HepG2 (cell line): Measurements from ENCODE around the gene JSRP1. TPM values are rescaled to one million over a fixed set of nuclear protein-coding genes. Genes with fewer than 3 reads are reported as not detected.

Experiments
- FOXO1 ChIP-seq: sonication (generic); formaldehyde crosslinking; IDR thresholded peaks from 2 replicates; pipeline ENCODE4 v1.4.0; 2020; ENCODE audit warnings: missing genetic modification reagents
- GTF2F1 ChIP-seq: fragments of 150-350 bp; IDR thresholded peaks from 2 replicates; pipeline ENCODE4 v1.6.1; 2014; ENCODE audit warnings: low read length
- NRL ChIP-seq: sonication (generic); formaldehyde crosslinking; IDR thresholded peaks from 2 replicates; pipeline ENCODE4 v1.5.0; 2020; ENCODE audit warnings: missing genetic modification reagents, mild to moderate bottlenecking, moderate library complexity, borderline replicate concordance
- PAF1 ChIP-seq: IDR thresholded peaks from 2 replicates; pipeline ENCODE4 v1.6.1; 2016; ENCODE audit warnings: missing genetic modification reagents, missing compliant biosample characterization
- SCMH1 ChIP-seq: sonication (generic); formaldehyde crosslinking; IDR thresholded peaks from 2 replicates; pipeline ENCODE4 v1.9.0; 2021; ENCODE audit warnings: missing genetic modification reagents, mild to moderate bottlenecking, borderline replicate concordance
- SMAD3 ChIP-seq: sonication (generic); formaldehyde crosslinking; IDR thresholded peaks from 2 replicates; pipeline ENCODE4 v1.4.0; 2020; ENCODE audit warnings: missing genetic modification reagents
- SP140L ChIP-seq: sonication (generic); formaldehyde crosslinking; IDR thresholded peaks from 2 replicates; pipeline ENCODE4 v1.4.0; 2020; ENCODE audit warnings: missing genetic modification reagents, borderline replicate concordance
- SRF ChIP-seq: IDR thresholded peaks from 2 replicates; pipeline ENCODE4 v1.6.1; 2011; ENCODE audit warnings: mild to moderate bottlenecking, low read depth, low read length, moderate library complexity
- YEATS4 ChIP-seq: sonication (generic); formaldehyde crosslinking; IDR thresholded peaks from 2 replicates; pipeline ENCODE4 v1.4.0; 2020; ENCODE audit warnings: missing genetic modification reagents, borderline replicate concordance
- ZFP36 ChIP-seq: fragments of 150-350 bp; IDR thresholded peaks from 2 replicates; pipeline ENCODE4 v1.6.1; 2018; ENCODE audit warnings: borderline replicate concordance, low read length, low read depth; ENCODE audit not compliant: partially characterized antibody
- ZNF260 ChIP-seq: sonication (generic); formaldehyde crosslinking; IDR thresholded peaks from 2 replicates; pipeline ENCODE4 v1.4.0; 2020; ENCODE audit warnings: missing genetic modification reagents, low read depth, mild to moderate bottlenecking, borderline replicate concordance
- ZNF33A ChIP-seq: sonication (generic); formaldehyde crosslinking; IDR thresholded peaks from 2 replicates; pipeline ENCODE4 v1.5.1; 2020; ENCODE audit warnings: missing genetic modification reagents, mild to moderate bottlenecking, moderate library complexity, borderline replicate concordance
- ZNF577 ChIP-seq: sonication (generic); formaldehyde crosslinking; IDR thresholded peaks from 2 replicates; pipeline ENCODE4 v1.4.0; 2020; ENCODE audit warnings: mild to moderate bottlenecking, low read depth, missing genetic modification reagents, borderline replicate concordance
- polyA plus RNA-seq, 8 experiments: library from polyadenylated mRNA; depleted of rRNA in 3 of 8; stranded (reverse) in 7 of 8; unstranded in 1 of 8; fragments of >200 nt; fragmentation: Illumina TruSeq in 4 of 8; extraction: Trizol in 4 of 8; gene quantifications; 2 replicates each; pipeline versions ENCODE4 v1.2.1 to v1.2.3, GENCODE V29; 2011 to 2016; ENCODE audit warnings: low read depth in 4 of 8, missing spikeins in 1 of 8, mixed read lengths in 1 of 8; ENCODE audit not compliant: insufficient read depth in 1 of 8
- total RNA-seq, 5 experiments: library from RNA; depleted of rRNA; stranded (reverse); fragments of >200 nt; fragmentation: Illumina TruSeq; extraction: Trizol; gene quantifications; 2 replicates each; pipeline ENCODE4 v1.2.3, GENCODE V29; 2016; ENCODE audit warnings: low read depth in 1 of 5
- TF ChIP-seq, protein P1 (sequence below): sonication (generic); formaldehyde crosslinking; IDR thresholded peaks from 2 replicates; pipeline ENCODE4 v1.8.1; 2023; ENCODE audit warnings: mild to moderate bottlenecking, missing genetic modification reagents
- TF ChIP-seq, protein P2 (sequence below): sonication (generic); formaldehyde crosslinking; IDR thresholded peaks from 2 replicates; pipeline ENCODE4 v1.4.0; 2020; ENCODE audit warnings: missing genetic modification reagents
- TF ChIP-seq, protein P3 (sequence below): sonication (generic); formaldehyde crosslinking; IDR thresholded peaks from 2 replicates; pipeline ENCODE4 v1.5.0; 2020; ENCODE audit warnings: mild to moderate bottlenecking, missing genetic modification reagents, borderline replicate concordance

JSRP1 gene
- total and polyA plus RNA-seq, 2 of the 13 experiments (the other 11 are each of a cell fraction or from before 2014, with no cell fraction given) = 0.16 to 0.38 TPM

DNA sequence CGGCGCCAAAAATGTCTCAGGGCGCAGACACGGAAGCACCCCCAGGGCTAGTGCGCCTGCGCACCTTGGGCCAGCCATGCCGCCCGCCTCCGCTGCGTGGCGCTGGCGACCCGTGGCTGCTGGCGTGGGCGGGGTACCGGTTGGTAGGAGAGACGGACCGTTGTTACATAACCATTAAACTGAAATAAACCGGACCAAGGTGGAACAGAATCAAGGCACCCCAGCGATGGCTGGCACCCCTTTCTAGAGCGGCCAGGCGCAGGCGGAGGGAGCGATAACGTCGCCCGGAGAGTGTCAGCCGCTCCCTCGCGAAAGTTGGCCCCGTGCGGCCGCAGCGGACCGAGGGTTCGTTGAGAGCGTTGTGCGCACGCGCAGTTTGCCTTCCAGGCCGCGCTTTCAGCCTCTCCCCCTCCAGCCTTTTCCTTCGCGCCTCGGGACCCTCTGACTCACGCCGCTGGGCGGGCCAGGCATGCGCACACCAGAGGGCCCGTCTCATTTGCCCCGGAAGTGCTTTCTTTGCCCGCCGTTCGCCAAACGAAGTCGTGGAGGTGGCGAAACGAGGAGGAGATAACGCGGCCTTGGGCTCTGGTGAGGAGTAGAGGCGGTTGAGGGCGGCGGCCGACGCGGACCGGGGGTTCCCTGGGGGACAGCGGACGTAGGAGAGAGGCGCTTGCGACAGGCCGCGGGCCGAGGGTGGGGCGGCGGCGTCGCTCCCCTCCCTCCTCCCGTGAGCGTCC, 19.7 kb downstream of the JSRP1 start, which contains the start of the genes PLEKHJ1 and SF3A2 (continued):
- TF ChIP-seq SCMH1 (no peak), YEATS4 (CRISPR knock-in tag) (peak; percentile 94), GTF2F1 (no peak), ZFP36 (no peak), FOXO1 (peak; percentile 72), PAF1 (CRISPR knock-in tag) (no peak), SMAD3 (CRISPR knock-in tag) (peak; percentile 73), ZNF33A (peak; percentile 85; the same call in 1 of the 2 replicates), SRF (no peak), ZNF260 (CRISPR knock-in tag) (0 out of 2 replicates have a peak, but pooled peaks have one; percentile 23), ZNF577 (CRISPR knock-in tag) (no peak), NRL (CRISPR knock-in tag) (peak; percentile 99), SP140L (CRISPR knock-in tag) (0 out of 2 replicates have a peak, but pooled peaks have one; percentile 57)
- TF ChIP-seq, protein P1, sequence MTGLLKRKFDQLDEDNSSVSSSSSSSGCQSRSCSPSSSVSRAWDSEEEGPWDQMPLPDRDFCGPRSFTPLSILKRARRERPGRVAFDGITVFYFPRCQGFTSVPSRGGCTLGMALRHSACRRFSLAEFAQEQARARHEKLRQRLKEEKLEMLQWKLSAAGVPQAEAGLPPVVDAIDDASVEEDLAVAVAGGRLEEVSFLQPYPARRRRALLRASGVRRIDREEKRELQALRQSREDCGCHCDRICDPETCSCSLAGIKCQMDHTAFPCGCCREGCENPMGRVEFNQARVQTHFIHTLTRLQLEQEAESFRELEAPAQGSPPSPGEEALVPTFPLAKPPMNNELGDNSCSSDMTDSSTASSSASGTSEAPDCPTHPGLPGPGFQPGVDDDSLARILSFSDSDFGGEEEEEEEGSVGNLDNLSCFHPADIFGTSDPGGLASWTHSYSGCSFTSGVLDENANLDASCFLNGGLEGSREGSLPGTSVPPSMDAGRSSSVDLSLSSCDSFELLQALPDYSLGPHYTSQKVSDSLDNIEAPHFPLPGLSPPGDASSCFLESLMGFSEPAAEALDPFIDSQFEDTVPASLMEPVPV (CRISPR knock-in tag) = peak; percentile 98
- TF ChIP-seq, protein P2, sequence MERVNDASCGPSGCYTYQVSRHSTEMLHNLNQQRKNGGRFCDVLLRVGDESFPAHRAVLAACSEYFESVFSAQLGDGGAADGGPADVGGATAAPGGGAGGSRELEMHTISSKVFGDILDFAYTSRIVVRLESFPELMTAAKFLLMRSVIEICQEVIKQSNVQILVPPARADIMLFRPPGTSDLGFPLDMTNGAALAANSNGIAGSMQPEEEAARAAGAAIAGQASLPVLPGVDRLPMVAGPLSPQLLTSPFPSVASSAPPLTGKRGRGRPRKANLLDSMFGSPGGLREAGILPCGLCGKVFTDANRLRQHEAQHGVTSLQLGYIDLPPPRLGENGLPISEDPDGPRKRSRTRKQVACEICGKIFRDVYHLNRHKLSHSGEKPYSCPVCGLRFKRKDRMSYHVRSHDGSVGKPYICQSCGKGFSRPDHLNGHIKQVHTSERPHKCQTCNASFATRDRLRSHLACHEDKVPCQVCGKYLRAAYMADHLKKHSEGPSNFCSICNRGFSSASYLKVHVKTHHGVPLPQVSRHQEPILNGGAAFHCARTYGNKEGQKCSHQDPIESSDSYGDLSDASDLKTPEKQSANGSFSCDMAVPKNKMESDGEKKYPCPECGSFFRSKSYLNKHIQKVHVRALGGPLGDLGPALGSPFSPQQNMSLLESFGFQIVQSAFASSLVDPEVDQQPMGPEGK (CRISPR knock-in tag) = peak; percentile 93
- TF ChIP-seq, protein P3, sequence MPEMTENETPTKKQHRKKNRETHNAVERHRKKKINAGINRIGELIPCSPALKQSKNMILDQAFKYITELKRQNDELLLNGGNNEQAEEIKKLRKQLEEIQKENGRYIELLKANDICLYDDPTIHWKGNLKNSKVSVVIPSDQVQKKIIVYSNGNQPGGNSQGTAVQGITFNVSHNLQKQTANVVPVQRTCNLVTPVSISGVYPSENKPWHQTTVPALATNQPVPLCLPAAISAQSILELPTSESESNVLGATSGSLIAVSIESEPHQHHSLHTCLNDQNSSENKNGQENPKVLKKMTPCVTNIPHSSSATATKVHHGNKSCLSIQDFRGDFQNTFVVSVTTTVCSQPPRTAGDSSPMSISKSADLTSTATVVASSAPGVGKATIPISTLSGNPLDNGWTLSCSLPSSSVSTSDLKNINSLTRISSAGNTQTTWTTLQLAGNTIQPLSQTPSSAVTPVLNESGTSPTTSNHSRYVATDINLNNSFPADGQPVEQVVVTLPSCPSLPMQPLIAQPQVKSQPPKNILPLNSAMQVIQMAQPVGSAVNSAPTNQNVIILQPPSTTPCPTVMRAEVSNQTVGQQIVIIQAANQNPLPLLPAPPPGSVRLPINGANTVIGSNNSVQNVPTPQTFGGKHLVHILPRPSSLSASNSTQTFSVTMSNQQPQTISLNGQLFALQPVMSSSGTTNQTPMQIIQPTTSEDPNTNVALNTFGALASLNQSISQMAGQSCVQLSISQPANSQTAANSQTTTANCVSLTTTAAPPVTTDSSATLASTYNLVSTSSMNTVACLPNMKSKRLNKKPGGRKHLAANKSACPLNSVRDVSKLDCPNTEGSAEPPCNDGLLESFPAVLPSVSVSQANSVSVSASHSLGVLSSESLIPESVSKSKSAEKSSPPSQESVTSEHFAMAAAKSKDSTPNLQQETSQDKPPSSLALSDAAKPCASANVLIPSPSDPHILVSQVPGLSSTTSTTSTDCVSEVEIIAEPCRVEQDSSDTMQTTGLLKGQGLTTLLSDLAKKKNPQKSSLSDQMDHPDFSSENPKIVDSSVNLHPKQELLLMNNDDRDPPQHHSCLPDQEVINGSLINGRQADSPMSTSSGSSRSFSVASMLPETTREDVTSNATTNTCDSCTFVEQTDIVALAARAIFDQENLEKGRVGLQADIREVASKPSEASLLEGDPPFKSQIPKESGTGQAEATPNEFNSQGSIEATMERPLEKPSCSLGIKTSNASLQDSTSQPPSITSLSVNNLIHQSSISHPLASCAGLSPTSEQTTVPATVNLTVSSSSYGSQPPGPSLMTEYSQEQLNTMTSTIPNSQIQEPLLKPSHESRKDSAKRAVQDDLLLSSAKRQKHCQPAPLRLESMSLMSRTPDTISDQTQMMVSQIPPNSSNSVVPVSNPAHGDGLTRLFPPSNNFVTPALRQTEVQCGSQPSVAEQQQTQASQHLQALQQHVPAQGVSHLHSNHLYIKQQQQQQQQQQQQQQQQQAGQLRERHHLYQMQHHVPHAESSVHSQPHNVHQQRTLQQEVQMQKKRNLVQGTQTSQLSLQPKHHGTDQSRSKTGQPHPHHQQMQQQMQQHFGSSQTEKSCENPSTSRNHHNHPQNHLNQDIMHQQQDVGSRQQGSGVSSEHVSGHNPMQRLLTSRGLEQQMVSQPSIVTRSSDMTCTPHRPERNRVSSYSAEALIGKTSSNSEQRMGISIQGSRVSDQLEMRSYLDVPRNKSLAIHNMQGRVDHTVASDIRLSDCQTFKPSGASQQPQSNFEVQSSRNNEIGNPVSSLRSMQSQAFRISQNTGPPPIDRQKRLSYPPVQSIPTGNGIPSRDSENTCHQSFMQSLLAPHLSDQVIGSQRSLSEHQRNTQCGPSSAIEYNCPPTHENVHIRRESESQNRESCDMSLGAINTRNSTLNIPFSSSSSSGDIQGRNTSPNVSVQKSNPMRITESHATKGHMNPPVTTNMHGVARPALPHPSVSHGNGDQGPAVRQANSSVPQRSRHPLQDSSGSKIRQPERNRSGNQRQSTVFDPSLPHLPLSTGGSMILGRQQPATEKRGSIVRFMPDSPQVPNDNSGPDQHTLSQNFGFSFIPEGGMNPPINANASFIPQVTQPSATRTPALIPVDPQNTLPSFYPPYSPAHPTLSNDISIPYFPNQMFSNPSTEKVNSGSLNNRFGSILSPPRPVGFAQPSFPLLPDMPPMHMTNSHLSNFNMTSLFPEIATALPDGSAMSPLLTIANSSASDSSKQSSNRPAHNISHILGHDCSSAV (CRISPR knock-in tag) = peak; percentile 68; the same call in 1 of the 2 replicates
